H1 (cell line): ENCODE measurements around the gene TEX29. TPM values are rescaled to one million over a fixed set of nuclear protein-coding genes. Genes with fewer than 3 reads are reported as not detected.

Source experiments
- EGR1 ChIP-seq: IDR thresholded peaks from 2 replicates; pipeline ENCODE4 v1.6.1; 2011; ENCODE audit warnings: low read depth, low read length, borderline replicate concordance
- PHF8 ChIP-seq: fragments of 200-600 bp; sonication (generic); conservative IDR thresholded peaks from 2 replicates; pipeline ENCODE4 v1.7.1; 2012; ENCODE audit warnings: low read depth, mild to moderate bottlenecking, inconsistent platforms, low read length, moderate library complexity
- RAD21 ChIP-seq, 2 experiments: IDR thresholded peaks in 1 of 2; conservative IDR thresholded peaks in 1 of 2; 2 replicates each; pipeline ENCODE4 v1.6.1; 2011; ENCODE audit warnings: low read depth in 2 of 2, low read length in 2 of 2, improper control_type of control experiment in 1 of 2, inconsistent platforms in 1 of 2, mild to moderate bottlenecking in 1 of 2, moderate library complexity in 1 of 2
- SIN3A ChIP-seq, 2 experiments: IDR thresholded peaks in 1 of 2; conservative IDR thresholded peaks in 1 of 2; 2 replicates each; pipeline ENCODE4 v1.6.1; 2011 to 2012; ENCODE audit warnings: low read length in 2 of 2, improper control_type of control experiment in 1 of 2, low read depth in 1 of 2, mild to moderate bottlenecking in 1 of 2
- TAF1 ChIP-seq: IDR thresholded peaks from 2 replicates; pipeline ENCODE4 v1.6.1; 2011; ENCODE audit warnings: mild to moderate bottlenecking, low read depth, low read length
- polyA plus RNA-seq, 7 experiments: library from polyadenylated mRNA; depleted of rRNA in 3 of 7; stranded (reverse) in 5 of 7; unstranded in 2 of 7; fragments of >200 nt in 5 of 7; fragments of 200-250 nt in 2 of 7; gene quantifications; 1 replicate in 5 of 7; 2 replicates in 1 of 7; 4 replicates in 1 of 7; pipeline versions ENCODE4 v1.2.1 to v1.2.3, GENCODE V29; 2011 to 2013; ENCODE audit warnings: missing spikeins in 2 of 7, mixed read lengths in 2 of 7
- total RNA-seq: library from RNA; stranded (reverse); fragmentation: NEBNext Ultra II Directional; extraction: Animal tissue kit (Norgen Biotek cat#: 25700); gene quantifications from 2 replicates; pipeline ENCODE4 v1.2.1, GENCODE V29; 2021
- TF ChIP-seq, protein P1 (sequence below): IDR thresholded peaks from 2 replicates; pipeline ENCODE4 v1.6.1; 2012; ENCODE audit warnings: low read length, inconsistent platforms

The TEX29 gene
- total and polyA plus RNA-seq, 2 of the 8 experiments (the other 6 are each of a cell fraction or from before 2014, with no cell fraction given) = 0.08 TPM; not detected in 1

DNA sequence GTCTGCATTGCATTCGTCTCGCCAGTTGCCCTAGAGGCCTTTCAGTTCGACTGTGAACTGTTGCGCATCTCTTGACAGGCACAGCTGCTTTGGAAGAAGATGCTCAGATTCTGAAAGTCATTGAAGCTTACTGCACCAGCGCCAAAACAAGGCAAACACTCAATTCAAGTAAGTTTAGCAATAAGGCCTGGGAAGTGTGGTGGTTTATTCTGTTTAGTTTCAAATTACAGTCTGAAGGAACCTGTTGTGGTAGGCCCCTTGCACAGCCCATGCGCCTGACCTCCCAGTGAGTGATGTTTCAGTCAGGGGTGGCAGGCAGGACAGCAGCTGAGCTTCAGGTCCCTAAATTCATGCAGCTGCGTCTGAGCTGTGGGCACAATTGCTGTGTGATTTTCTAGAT is 32.2 kb upstream of the TEX29 start (continued):
- TF ChIP-seq, protein P1, sequence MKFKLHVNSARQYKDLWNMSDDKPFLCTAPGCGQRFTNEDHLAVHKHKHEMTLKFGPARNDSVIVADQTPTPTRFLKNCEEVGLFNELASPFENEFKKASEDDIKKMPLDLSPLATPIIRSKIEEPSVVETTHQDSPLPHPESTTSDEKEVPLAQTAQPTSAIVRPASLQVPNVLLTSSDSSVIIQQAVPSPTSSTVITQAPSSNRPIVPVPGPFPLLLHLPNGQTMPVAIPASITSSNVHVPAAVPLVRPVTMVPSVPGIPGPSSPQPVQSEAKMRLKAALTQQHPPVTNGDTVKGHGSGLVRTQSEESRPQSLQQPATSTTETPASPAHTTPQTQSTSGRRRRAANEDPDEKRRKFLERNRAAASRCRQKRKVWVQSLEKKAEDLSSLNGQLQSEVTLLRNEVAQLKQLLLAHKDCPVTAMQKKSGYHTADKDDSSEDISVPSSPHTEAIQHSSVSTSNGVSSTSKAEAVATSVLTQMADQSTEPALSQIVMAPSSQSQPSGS = no peak
- TF ChIP-seq RAD21 (IDR thresholded peaks at IDR 0.05 in 1 of 2, conservative IDR thresholded peaks at IDR 0.05 in 1 of 2; ENCODE audit: low read depth in 2 of 2, low read length in 2 of 2) (no peak), PHF8 (no peak), SIN3A (conservative IDR thresholded peaks at IDR 0.05 in 1 of 2, IDR thresholded peaks at IDR 0.05 in 1 of 2; ENCODE audit: low read depth in 1 of 2, low read length in 2 of 2) (no peak), EGR1 (no peak), TAF1 (no peak)
